Bronchial epithelial cell (primary cell): ENCODE measurements around the gene RLF. TPM values are rescaled to one million over a fixed set of nuclear protein-coding genes. Genes with fewer than 3 reads are reported as not detected.

Experiments
- DNase-seq: peaks from one replicate; pipeline ENCODE4 v3.0.0-alpha.2; 2010; ENCODE audit warnings: low read depth
- FAIRE-seq: peaks from 2 replicates; lab custom pipeline; 2011; peaks lifted over from hg19 to GRCh38; lab: Jason Lieb, UNC
- H3K27me3 ChIP-seq: 2 replicates; pipeline ENCODE4 v1.5.1; 2011; ENCODE audit warnings: low read length; ENCODE audit not compliant: control insufficient read depth, insufficient read depth
- H3K36me3 ChIP-seq: 2 replicates; pipeline ENCODE4 v1.5.1; 2011; ENCODE audit warnings: low read length; ENCODE audit not compliant: control insufficient read depth, insufficient read depth
- H3K4me3 ChIP-seq: 2 replicates; pipeline ENCODE4 v1.5.1; 2011; ENCODE audit warnings: mild to moderate bottlenecking, low read depth, low read length, control low read depth
- CTCF ChIP-seq: IDR thresholded peaks from 2 replicates; pipeline ENCODE4 v1.5.1; 2011; ENCODE audit warnings: mild to moderate bottlenecking, moderate library complexity, low read length, control low read depth, inconsistent platforms; ENCODE audit not compliant: insufficient read depth, severe bottlenecking
- total RNA-seq: library from RNA; depleted of rRNA; stranded (reverse); fragments of >200 nt; gene quantifications from 2 replicates; pipeline ENCODE4 v1.2.1, GENCODE V29; 2014

Gene RLF
- total RNA-seq, 1 donor from 2014 or later, result 26.9 TPM

DNA sequence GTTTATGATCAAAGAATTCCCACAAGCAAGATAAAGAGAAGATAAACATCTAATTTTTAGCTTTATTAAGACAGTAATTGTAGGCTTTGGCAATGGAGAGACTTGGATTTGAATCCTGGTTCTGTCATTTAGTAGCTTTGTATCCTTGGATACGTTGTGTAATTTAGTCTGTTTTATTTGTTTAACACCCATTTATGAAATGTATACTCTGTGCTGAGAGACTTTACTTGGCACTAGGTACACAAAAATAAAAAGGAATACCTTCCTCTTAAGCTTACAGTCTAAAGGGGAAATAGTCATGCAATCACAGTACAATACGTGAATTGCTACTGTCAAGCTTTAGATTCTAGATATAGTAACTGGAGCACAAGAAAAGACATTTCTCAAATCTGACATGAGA lies 120.7 kb downstream of the RLF start:
- DNase-seq (no peak), FAIRE-seq (no peak)
- no peak for TF ChIP-seq CTCF
- H3K27me3 ChIP-seq, result no peaks in the 10 kb centered on the region
- no peak overlapping the region for H3K4me3 ChIP-seq
- peaks cover 2% of the 10 kb centered on the region for H3K36me3 ChIP-seq

Other genes starting within 250 kb of the RLF start
- gene MFSD2A, start 206.2 kb upstream of the RLF start, total RNA-seq, result 8.8 and 11.1 TPM in 2 replicates
- 359 and 380 TPM in 2 replicates for gene CAP1, start 120.7 kb upstream of the RLF start, total RNA-seq
- 29.4 and 29.5 TPM in 2 replicates for gene PPT1, start 64.1 kb upstream of the RLF start, total RNA-seq
- gene TMCO2, start 86.5 kb downstream of the RLF start, total RNA-seq, result not detected in 2 replicates
- 42.8 and 68.4 TPM in 2 replicates for gene ZMPSTE24, start 96.8 kb downstream of the RLF start, total RNA-seq
- under 0.01 and 0.13 TPM in 2 replicates for gene COL9A2, start 155.9 kb downstream of the RLF start, total RNA-seq
- gene SMAP2, start 212.3 kb downstream of the RLF start, total RNA-seq, result 4.2 and 10.8 TPM in 2 replicates